IMR-90 (cell line): ENCODE data around the gene SRGAP3. TPM values are rescaled to one million over a fixed set of nuclear protein-coding genes. Genes with fewer than 3 reads are reported as not detected.

Source experiments
- ATAC-seq: fragments of 200-7000 bp; cut with Tn5 transposase; 2 replicates; pipeline ENCODE4 v1.9.1; 2020; ENCODE audit warnings: low read depth, mild to moderate bottlenecking, moderate library complexity
- BruUV-seq: library from RNA; stranded (reverse); fragments of 400-500 nt; replicated peaks from 2 replicates; lab custom pipeline; 2021; lab: Mats Ljungman, UMichigan
- CTCF ChIA-PET: fragments of 300-600 bp; formaldehyde crosslinking; extraction: SDS; loops from one replicate; lab custom pipeline; 2021; ENCODE audit warnings: antibody characterized with exemption; lab: Yijun Ruan, JAX
- POLR2A ChIA-PET: fragments of 300-600 bp; sonication (Branson Sonifier 250); formaldehyde crosslinking; loops from one replicate; lab custom pipeline; 2022; ENCODE audit warnings: antibody characterized with exemption; ENCODE audit not compliant: unreplicated experiment; lab: Charles Lee
- DNase-seq: peaks from one replicate; pipeline ENCODE4 v3.0.0; 2013
- H2AFZ ChIP-seq: replicated peaks from 2 replicates; pipeline ENCODE3; 2013; ENCODE audit warnings: low read length, mild to moderate bottlenecking; ENCODE audit not compliant: poor library complexity
- H2AK5ac ChIP-seq: 2 replicates; pipeline ENCODE4 v1.6.1; 2013; ENCODE audit warnings: low read depth, low read length, inconsistent platforms
- H2AK9ac ChIP-seq: replicated peaks from 2 replicates; pipeline ENCODE3; 2013; ENCODE audit warnings: mild to moderate bottlenecking, low read depth, low read length, moderate library complexity; ENCODE audit not compliant: poor library complexity
- H2BK120ac ChIP-seq: 2 replicates; pipeline ENCODE4 v1.6.1; 2013; ENCODE audit warnings: low read depth, low read length, inconsistent platforms
- H2BK15ac ChIP-seq: 3 replicates; pipeline ENCODE4 v1.6.1; 2013; ENCODE audit warnings: low read depth, low read length, inconsistent platforms
- H2BK20ac ChIP-seq: 2 replicates; pipeline ENCODE4 v1.6.1; 2013; ENCODE audit warnings: low read depth, mild to moderate bottlenecking, inconsistent platforms, low read length, moderate library complexity
- H2BK5ac ChIP-seq: 2 replicates; pipeline ENCODE4 v1.6.1; 2013; ENCODE audit warnings: mild to moderate bottlenecking, low read depth, low read length, inconsistent platforms; ENCODE audit not compliant: poor library complexity, severe bottlenecking
- H3K14ac ChIP-seq: replicated peaks from 2 replicates; pipeline ENCODE4 v1.6.1; 2013; ENCODE audit warnings: low read depth, low read length, inconsistent platforms
- H3K18ac ChIP-seq: 2 replicates; pipeline ENCODE4 v1.6.1; 2013; ENCODE audit warnings: low read depth, low read length, control low read depth
- H3K23ac ChIP-seq: 2 replicates; pipeline ENCODE4 v1.6.1; 2013; ENCODE audit warnings: low read depth, low read length, inconsistent platforms
- H3K27ac ChIP-seq: 2 replicates; pipeline ENCODE4 v1.5.1; 2013; ENCODE audit warnings: mild to moderate bottlenecking, control low read depth, low read length; ENCODE audit not compliant: insufficient read depth
- H3K27me3 ChIP-seq: 2 replicates; pipeline ENCODE4 v1.6.1; 2013; ENCODE audit warnings: low read length; ENCODE audit not compliant: control insufficient read depth, insufficient read depth
- H3K36me3 ChIP-seq: 2 replicates; pipeline ENCODE4 v1.6.1; 2013; ENCODE audit warnings: low read length, mixed read lengths; ENCODE audit not compliant: control insufficient read depth, insufficient read depth
- H3K4ac ChIP-seq: 2 replicates; pipeline ENCODE4 v1.6.1; 2013; ENCODE audit warnings: low read depth, low read length, inconsistent platforms
- H3K4me1 ChIP-seq: 2 replicates; pipeline ENCODE4 v1.6.1; 2013; ENCODE audit warnings: low read length, mixed read lengths; ENCODE audit not compliant: control insufficient read depth, insufficient read depth
- H3K4me2 ChIP-seq: 2 replicates; pipeline ENCODE4 v1.6.1; 2013; ENCODE audit warnings: low read depth, mild to moderate bottlenecking, control low read depth, low read length, moderate library complexity
- H3K4me3 ChIP-seq: 2 replicates; pipeline ENCODE4 v1.5.1; 2013; ENCODE audit warnings: low read depth, mild to moderate bottlenecking, control low read depth, low read length, moderate library complexity; ENCODE audit not compliant: insufficient read depth
- H3K56ac ChIP-seq: 2 replicates; pipeline ENCODE4 v1.6.1; 2013; ENCODE audit warnings: low read length, inconsistent platforms; ENCODE audit not compliant: insufficient read depth; ENCODE audit errors: extremely low read depth
- H3K79me1 ChIP-seq, 2 experiments: 2 replicates each; pipeline ENCODE4 v1.6.1; 2013; ENCODE audit warnings: low read length in 2 of 2, inconsistent platforms in 1 of 2, low read depth in 1 of 2
- H3K9ac ChIP-seq: 2 replicates; pipeline ENCODE4 v1.6.1; 2013; ENCODE audit warnings: low read depth, low read length, control low read depth
- H3K9me1 ChIP-seq: 2 replicates; pipeline ENCODE4 v1.6.1; 2013; ENCODE audit warnings: low read length, inconsistent platforms; ENCODE audit not compliant: insufficient read depth
- H3K9me3 ChIP-seq: 2 replicates; pipeline ENCODE4 v1.6.1; 2013; ENCODE audit warnings: low read length; ENCODE audit not compliant: control insufficient read depth, insufficient read depth
- H4K20me1 ChIP-seq: 2 replicates; pipeline ENCODE4 v1.6.1; 2013; ENCODE audit warnings: low read length, inconsistent platforms; ENCODE audit not compliant: insufficient read depth
- H4K5ac ChIP-seq: 2 replicates; pipeline ENCODE4 v1.6.1; 2013; ENCODE audit warnings: mild to moderate bottlenecking, low read depth, low read length, control low read depth
- H4K8ac ChIP-seq, 2 experiments: 2 replicates each; pipeline ENCODE4 v1.6.1; 2013; ENCODE audit warnings: low read depth in 2 of 2, low read length in 2 of 2, control low read depth in 1 of 2, inconsistent platforms in 1 of 2
- H4K91ac ChIP-seq: 2 replicates; pipeline ENCODE4 v1.6.1; 2013; ENCODE audit warnings: low read depth, low read length, inconsistent platforms; ENCODE audit not compliant: insufficient read depth
- RFX5 ChIP-seq: IDR thresholded peaks from 2 replicates; pipeline ENCODE4 v1.8.0; 2012; ENCODE audit warnings: low read depth, mild to moderate bottlenecking, low read length, moderate library complexity
- WGBS, 2 experiments: methylation state at CpG; one replicate each; pipeline versions ENCODE4 v1.1.5 to v1.1.7; 2013; ENCODE audit warnings: missing lambda C conversion rate in 2 of 2; ENCODE audit not compliant: insufficient read length in 1 of 2; ENCODE audit errors: extremely low coverage in 2 of 2; 5-methylcytosine and 5-hydroxymethylcytosine counted together
- dilution Hi-C: fragments of 300-500 bp; cut with HindIII; formaldehyde crosslinking; loops from one replicate; pipeline ENCODE4 v1.14.3; 2018; ENCODE audit warnings: low sequenced_read_pairs; ENCODE audit not compliant: unreplicated experiment
- in situ Hi-C: fragments of 300-500 bp; cut with MboI; formaldehyde crosslinking; loops from 3 replicates; pipeline ENCODE4 v1.14.3; 2019; ENCODE audit warnings: low sequenced_read_pairs, inconsistent platforms, mixed read lengths
- intact Hi-C: fragments of 100-400 bp; cut with micrococcal nuclease; formaldehyde crosslinking; loops from 2 replicates; pipeline ENCODE4 v1.10.0; 2022
- polyA plus RNA-seq, 3 experiments: library from polyadenylated mRNA; depleted of rRNA; stranded (reverse); fragments of >200 nt; gene quantifications; 2 replicates each; pipeline ENCODE4 v1.2.3, GENCODE V29; 2012; ENCODE audit warnings: low replicate concordance in 1 of 3
- total RNA-seq: library from RNA; depleted of rRNA; stranded (reverse); fragments of >200 nt; gene quantifications from 2 replicates; pipeline ENCODE4 v1.2.3, GENCODE V29; 2012

The SRGAP3 gene
- total and polyA plus RNA-seq, 2 of the 4 experiments (the other 2 are of a cell fraction) = 0.68 to 1.4 TPM

DNA sequence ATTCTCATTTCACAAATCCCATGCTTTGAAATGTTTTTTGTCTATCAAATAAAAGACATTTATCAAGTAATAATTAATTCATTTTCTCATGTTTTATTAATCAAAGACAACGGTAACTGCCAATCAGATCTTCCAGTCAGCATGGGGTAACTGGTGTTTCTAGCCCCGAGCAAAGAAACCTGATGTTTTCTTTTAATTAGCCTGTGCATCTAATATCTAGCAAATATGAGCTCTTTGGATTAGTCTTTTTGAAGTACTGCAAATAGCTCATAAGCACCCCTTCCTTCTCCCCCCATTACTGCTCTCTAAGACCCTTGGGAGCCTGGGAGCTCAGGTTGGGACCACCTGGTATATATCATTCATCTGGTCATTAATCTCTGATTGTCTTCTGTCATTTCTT is 43.1 kb upstream of the SRGAP3 start:
- no peak overlapping the region for H3K4me3 ChIP-seq
- no peak overlapping the region for H3K4ac ChIP-seq
- no peaks in the 10 kb centered on the region for H3K4me1 ChIP-seq
- no peaks in the 10 kb centered on the region for H3K27me3 ChIP-seq
- H2BK120ac ChIP-seq = no peak overlapping the region
- intact Hi-C loops = no loop called here
- H4K91ac ChIP-seq = no peak overlapping the region
- in situ Hi-C loops = no loop called here
- dilution Hi-C loops = no loop called here
- POLR2A ChIA-PET = no interaction called here
- no peak overlapping the region for H3K27ac ChIP-seq
- H3K4me2 ChIP-seq = no peak overlapping the region
- DNase-seq = no peak
- H2BK5ac ChIP-seq = no peak overlapping the region
- ATAC-seq = no peak
- H4K20me1 ChIP-seq = no peaks in the 10 kb centered on the region
- no TSS peak for BruUV-seq
- H2AK5ac ChIP-seq = no peak overlapping the region
- H3K9me3 ChIP-seq = no peaks in the 10 kb centered on the region
- no peak for TF ChIP-seq RFX5
- H4K5ac ChIP-seq = no peak overlapping the region
- no peak overlapping the region for H3K14ac ChIP-seq
- no peak overlapping the region for H2AK9ac ChIP-seq
- H3K56ac ChIP-seq = no peak overlapping the region
- H3K79me1 ChIP-seq = no peaks in the 10 kb centered on the region
- no peak overlapping the region for H2BK20ac ChIP-seq
- CTCF ChIA-PET = interaction anchor here (0.7 kb wide), 1 partner anchor 107 kb away, joined by 3 read pairs; no protein-coding TSS in a partner anchor
- H3K18ac ChIP-seq = no peak overlapping the region
- H3K9ac ChIP-seq = no peak overlapping the region
- no peak overlapping the region for H3K23ac ChIP-seq
- H4K8ac ChIP-seq = no peak overlapping the region
- no peaks in the 10 kb centered on the region for H3K9me1 ChIP-seq
- H3K36me3 ChIP-seq = no peaks in the 10 kb centered on the region
- H2AFZ ChIP-seq = no peak overlapping the region
- H2BK15ac ChIP-seq = no peak overlapping the region
- WGBS, 2 experiments = no CpG with 5 or more reads among the region's 2 CpGs
